ENCODE data around the gene ENSA. TPM values are rescaled to one million over a fixed set of nuclear protein-coding genes. Genes with fewer than 3 reads are reported as not detected.
"Not testable (repeated sequence)": the region's sequence is repeated elsewhere in the genome, so short reads cannot be mapped to it uniquely, and the experiment has no call there.

The ENSA gene
- 98.5 TPM for polyA plus RNA-seq (2013, experiment 1 of 2)
- polyA plus RNA-seq (2013, experiment 2 of 2) = 102 TPM

GRCh38 chr1:150629115-150629928 is at the start of gene ENSA:
TSS of gene ENSA (minus strand) at chr1:150629612. CDS start at chr1:150629470, 142 bp downstream.
- Histone ChIP-seq H3K9me3 (ENCODE audit: control insufficient read depth, low read length) (no peaks in the 10 kb centered on the region), H3K27ac (ENCODE audit: low read depth, low read length, severe bottlenecking) (peak within 1 kb of the TSS; percentile 99), H3K36me3 (ENCODE audit: control insufficient read depth, insufficient read depth, low read length) (peaks cover 39% of the 10 kb centered on the region), H3K4me3 (ENCODE audit: extremely low read depth, insufficient read depth, low read length, poor library complexity, severe bottlenecking) (peak within 1 kb of the TSS; percentile 74), H3K4me1 (ENCODE audit: control insufficient read depth, insufficient read depth, low read length, poor library complexity, severe bottlenecking) (peaks cover 8% of the 10 kb centered on the region)
- WGBS, 2 experiments (ENCODE audit: insufficient coverage in 2 of 2) = 0% methylated on average over 36 to 37 of the region's 49 CpGs

DNA sequence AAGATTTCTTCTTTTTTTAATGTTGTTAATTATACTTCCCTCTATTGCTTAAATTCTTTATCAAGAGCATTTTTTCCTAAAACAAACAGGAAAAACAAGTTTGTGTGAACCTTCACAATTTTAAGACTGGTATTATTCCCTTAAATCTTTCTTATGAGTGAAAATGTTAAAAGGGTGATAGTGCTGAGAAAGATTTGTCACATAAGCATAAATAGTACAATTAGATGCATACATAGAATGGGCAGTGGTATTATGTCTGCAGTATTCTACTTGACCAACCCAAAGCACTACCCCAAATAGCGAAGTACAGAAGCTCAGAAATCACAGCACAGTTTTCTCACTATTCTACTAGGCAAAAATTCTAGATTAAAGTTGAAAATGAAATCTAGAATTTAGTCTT is 49.6 kb upstream of the ENSA start:
- H3K27ac ChIP-seq (ENCODE audit: low read depth, low read length, severe bottlenecking) = no peak overlapping the region
- H3K9me3 ChIP-seq (ENCODE audit: control insufficient read depth, low read length) = no peaks in the 10 kb centered on the region
- H3K36me3 ChIP-seq (ENCODE audit: control insufficient read depth, insufficient read depth, low read length) = peaks cover 4% of the 10 kb centered on the region
- no peaks in the 10 kb centered on the region for H3K4me1 ChIP-seq (ENCODE audit: control insufficient read depth, insufficient read depth, low read length, poor library complexity, severe bottlenecking)
- no peak overlapping the region for H3K4me3 ChIP-seq (ENCODE audit: extremely low read depth, insufficient read depth, low read length, poor library complexity, severe bottlenecking)
- no CpG with 5 or more reads among the region's 1 CpG for WGBS, 2 experiments (ENCODE audit: insufficient coverage in 2 of 2)

DNA sequence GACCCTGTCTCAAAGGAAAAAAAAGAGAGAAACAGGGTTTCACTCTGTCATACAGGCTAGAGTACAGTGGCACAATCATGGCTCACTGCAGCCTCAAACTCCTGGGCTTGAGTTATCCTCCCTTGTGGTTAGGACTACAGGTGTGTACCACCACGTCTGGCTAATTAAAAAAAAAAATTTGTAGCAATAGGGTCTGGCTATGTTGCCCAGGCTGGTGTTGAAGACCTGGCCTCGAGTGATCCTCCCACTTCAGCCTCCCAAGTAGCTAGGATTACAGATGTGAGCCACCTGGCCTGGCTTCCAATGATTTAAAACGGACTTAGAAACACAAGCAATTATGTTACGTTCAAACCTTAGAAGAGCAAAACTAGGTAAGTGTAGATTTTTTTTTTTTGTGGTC is 45.5 kb upstream of the ENSA start:
- 85 to 93% methylated on average over 2 to 4 of the region's 4 CpGs for WGBS, 2 experiments (ENCODE audit: insufficient coverage in 2 of 2)

GRCh38 chr1:150663321-150663720 is 33.9 kb upstream of the ENSA start:
- H3K36me3 ChIP-seq (ENCODE audit: control insufficient read depth, insufficient read depth, low read length) = peaks cover 26% of the 10 kb centered on the region

More for the DNA sequence above, 45.5 kb upstream of the ENSA start:
- H3K4me1 ChIP-seq (ENCODE audit: control insufficient read depth, insufficient read depth, low read length, poor library complexity, severe bottlenecking) = no peaks in the 10 kb centered on the region
- peaks cover 14% of the 10 kb centered on the region for H3K36me3 ChIP-seq (ENCODE audit: control insufficient read depth, insufficient read depth, low read length)
- no peak overlapping the region for H3K4me3 ChIP-seq (ENCODE audit: extremely low read depth, insufficient read depth, low read length, poor library complexity, severe bottlenecking)
- H3K9me3 ChIP-seq (ENCODE audit: control insufficient read depth, low read length) = no peaks in the 10 kb centered on the region
- H3K27ac ChIP-seq (ENCODE audit: low read depth, low read length, severe bottlenecking) = no peak overlapping the region

GRCh38 chr1:150662811-150663210 is 33.4 kb upstream of the ENSA start:
- H3K4me1 ChIP-seq (ENCODE audit: control insufficient read depth, insufficient read depth, low read length, poor library complexity, severe bottlenecking) = no peaks in the 10 kb centered on the region
- peaks cover 26% of the 10 kb centered on the region for H3K36me3 ChIP-seq (ENCODE audit: control insufficient read depth, insufficient read depth, low read length)
- H3K27ac ChIP-seq (ENCODE audit: low read depth, low read length, severe bottlenecking) = no peak overlapping the region
- H3K4me3 ChIP-seq (ENCODE audit: extremely low read depth, insufficient read depth, low read length, poor library complexity, severe bottlenecking) = no peak overlapping the region
- H3K9me3 ChIP-seq (ENCODE audit: control insufficient read depth, low read length) = no peaks in the 10 kb centered on the region
- 88 to 97% methylated on average over 9 of the region's 9 CpGs for WGBS, 2 experiments (ENCODE audit: insufficient coverage in 2 of 2)

More at GRCh38 chr1:150663321-150663720, 33.9 kb upstream of the ENSA start:
- no peaks in the 10 kb centered on the region for H3K4me1 ChIP-seq (ENCODE audit: control insufficient read depth, insufficient read depth, low read length, poor library complexity, severe bottlenecking)
- H3K27ac ChIP-seq (ENCODE audit: low read depth, low read length, severe bottlenecking) = no peak overlapping the region
- 96 to 97% methylated on average over 6 of the region's 7 CpGs for WGBS, 2 experiments (ENCODE audit: insufficient coverage in 2 of 2)
- H3K4me3 ChIP-seq (ENCODE audit: extremely low read depth, insufficient read depth, low read length, poor library complexity, severe bottlenecking) = no peak overlapping the region
- H3K9me3 ChIP-seq (ENCODE audit: control insufficient read depth, low read length) = no peaks in the 10 kb centered on the region

GRCh38 chr1:150661156-150661555 is 31.7 kb upstream of the ENSA start:
- no CpG with 5 or more reads among the region's 5 CpGs for WGBS, 2 experiments (ENCODE audit: insufficient coverage in 2 of 2)
- H3K27ac ChIP-seq (ENCODE audit: low read depth, low read length, severe bottlenecking) = no peak overlapping the region
- H3K4me3 ChIP-seq (ENCODE audit: extremely low read depth, insufficient read depth, low read length, poor library complexity, severe bottlenecking) = no peak overlapping the region
- peaks cover 26% of the 10 kb centered on the region for H3K36me3 ChIP-seq (ENCODE audit: control insufficient read depth, insufficient read depth, low read length)
- no peaks in the 10 kb centered on the region for H3K4me1 ChIP-seq (ENCODE audit: control insufficient read depth, insufficient read depth, low read length, poor library complexity, severe bottlenecking)
- H3K9me3 ChIP-seq (ENCODE audit: control insufficient read depth, low read length) = no peaks in the 10 kb centered on the region

DNA sequence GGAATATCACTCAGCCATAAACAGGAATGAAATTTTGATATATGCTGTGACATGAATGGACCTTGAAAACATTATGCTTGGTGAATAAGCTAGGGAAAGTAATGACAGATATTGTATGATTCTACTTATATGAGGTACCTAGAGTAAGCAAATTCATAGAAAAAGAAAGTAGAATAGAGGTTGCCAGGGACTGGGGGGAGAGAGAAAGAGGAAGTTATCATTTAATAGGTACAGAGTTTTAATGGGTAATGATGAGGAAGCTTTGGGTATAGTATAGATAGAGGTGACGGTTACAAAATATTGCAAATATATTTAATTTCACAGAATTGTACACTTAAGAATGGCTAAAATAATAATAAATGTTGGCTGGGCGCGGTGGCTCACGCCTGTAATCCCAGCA is 31.2 kb upstream of the ENSA start:
- no peaks in the 10 kb centered on the region for H3K4me1 ChIP-seq (ENCODE audit: control insufficient read depth, insufficient read depth, low read length, poor library complexity, severe bottlenecking)
- H3K27ac ChIP-seq (ENCODE audit: low read depth, low read length, severe bottlenecking) = no peak overlapping the region
- H3K36me3 ChIP-seq (ENCODE audit: control insufficient read depth, insufficient read depth, low read length) = peaks cover 26% of the 10 kb centered on the region
- 100% methylated on average over 3 of the region's 4 CpGs; no CpG with 5 or more reads in 1 of the 2 experiments for WGBS, 2 experiments (ENCODE audit: insufficient coverage in 2 of 2)
- H3K4me3 ChIP-seq (ENCODE audit: extremely low read depth, insufficient read depth, low read length, poor library complexity, severe bottlenecking) = no peak overlapping the region
- H3K9me3 ChIP-seq (ENCODE audit: control insufficient read depth, low read length) = no peaks in the 10 kb centered on the region

DNA sequence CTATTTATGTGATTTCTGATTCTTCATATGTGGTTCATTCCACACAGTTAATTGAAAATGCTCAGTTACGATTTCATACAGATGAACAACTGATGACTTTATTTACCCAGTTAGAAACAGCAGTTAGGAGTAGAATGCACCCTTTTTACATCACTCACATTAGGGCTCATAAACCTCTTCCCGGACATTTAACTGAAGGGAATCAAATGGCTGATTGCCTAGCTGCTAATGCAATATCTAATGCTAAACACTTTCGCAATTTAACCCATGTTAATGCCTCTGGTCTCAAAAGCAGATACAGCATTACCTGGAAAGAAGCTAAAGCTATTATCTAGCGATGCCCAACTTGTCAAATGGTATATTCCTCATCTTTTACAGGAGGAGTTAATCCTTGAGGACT is 27.7 kb upstream of the ENSA start:
- H3K4me1 ChIP-seq (ENCODE audit: control insufficient read depth, insufficient read depth, low read length, poor library complexity, severe bottlenecking); H3K9me3 ChIP-seq (ENCODE audit: control insufficient read depth, low read length); H3K27ac ChIP-seq (ENCODE audit: low read depth, low read length, severe bottlenecking); H3K4me3 ChIP-seq (ENCODE audit: extremely low read depth, insufficient read depth, low read length, poor library complexity, severe bottlenecking): not testable (repeated sequence)
- peaks cover 21% of the 10 kb centered on the region for H3K36me3 ChIP-seq (ENCODE audit: control insufficient read depth, insufficient read depth, low read length)
- WGBS, 2 experiments (ENCODE audit: insufficient coverage in 2 of 2) = 89 to 94% methylated on average over 3 of the region's 4 CpGs

DNA sequence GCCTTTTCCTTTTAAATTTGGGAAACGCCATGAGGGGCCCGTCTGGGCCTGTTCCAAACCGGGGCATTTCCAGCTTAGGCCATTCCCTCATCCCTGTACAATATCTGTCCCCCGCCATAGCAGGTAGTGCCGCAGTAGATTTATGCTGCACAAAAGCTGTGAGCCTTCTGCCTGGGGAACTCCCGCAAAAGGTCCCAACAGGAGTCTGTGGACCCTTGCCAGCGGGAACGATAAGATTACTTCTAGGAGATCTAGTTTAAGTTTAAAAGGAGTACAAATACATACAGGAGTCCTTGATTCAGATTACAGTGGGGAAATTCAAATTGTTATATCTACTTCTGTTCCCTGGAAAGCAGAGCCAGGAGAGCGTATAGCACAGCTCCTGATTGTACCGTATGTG is 25.2 kb upstream of the ENSA start:
- H3K4me3 ChIP-seq (ENCODE audit: extremely low read depth, insufficient read depth, low read length, poor library complexity, severe bottlenecking); H3K9me3 ChIP-seq (ENCODE audit: control insufficient read depth, low read length); H3K27ac ChIP-seq (ENCODE audit: low read depth, low read length, severe bottlenecking); H3K4me1 ChIP-seq (ENCODE audit: control insufficient read depth, insufficient read depth, low read length, poor library complexity, severe bottlenecking): not testable (repeated sequence)
- WGBS, 2 experiments (ENCODE audit: insufficient coverage in 2 of 2) = 90 to 94% methylated on average over 8 to 9 of the region's 10 CpGs
- peaks cover 10% of the 10 kb centered on the region for H3K36me3 ChIP-seq (ENCODE audit: control insufficient read depth, insufficient read depth, low read length)

DNA sequence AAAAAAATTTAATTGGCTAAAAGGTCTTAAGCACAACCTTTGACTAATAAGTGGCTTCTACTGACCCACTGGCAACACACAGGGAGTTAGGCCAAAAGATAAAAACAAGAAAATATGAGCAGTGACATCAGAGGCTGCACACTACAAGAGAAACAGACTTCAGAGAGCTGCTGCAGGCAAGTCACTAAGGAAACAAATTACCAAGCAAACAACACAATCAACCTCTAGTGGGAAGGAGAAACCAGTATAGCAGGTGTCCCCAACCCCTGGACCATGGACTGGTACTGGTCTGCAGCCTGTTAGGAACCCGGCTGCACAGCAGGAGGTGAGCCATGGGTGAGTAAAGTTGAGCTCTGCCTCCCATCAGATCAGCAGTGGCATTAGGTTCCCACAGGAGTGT is 20.8 kb upstream of the ENSA start:
- Histone ChIP-seq H3K4me1 (ENCODE audit: control insufficient read depth, insufficient read depth, low read length, poor library complexity, severe bottlenecking) (no peaks in the 10 kb centered on the region), H3K36me3 (ENCODE audit: control insufficient read depth, insufficient read depth, low read length) (peaks cover 17% of the 10 kb centered on the region), H3K9me3 (ENCODE audit: control insufficient read depth, low read length) (no peaks in the 10 kb centered on the region), H3K27ac (ENCODE audit: low read depth, low read length, severe bottlenecking) (no peak overlapping the region), H3K4me3 (ENCODE audit: extremely low read depth, insufficient read depth, low read length, poor library complexity, severe bottlenecking) (no peak overlapping the region)
- WGBS, 2 experiments (ENCODE audit: insufficient coverage in 2 of 2) = 67 to 100% methylated on average over 1 of the region's 1 CpG

- no peaks in the 10 kb centered on the region for H3K9me3 ChIP-seq (ENCODE audit: control insufficient read depth, low read length)
- H3K4me1 ChIP-seq (ENCODE audit: control insufficient read depth, insufficient read depth, low read length, poor library complexity, severe bottlenecking) = no peaks in the 10 kb centered on the region
- H3K27ac ChIP-seq (ENCODE audit: low read depth, low read length, severe bottlenecking) = no peak overlapping the region
- 82 to 94% methylated on average over 3 to 4 of the region's 5 CpGs for WGBS, 2 experiments (ENCODE audit: insufficient coverage in 2 of 2)
- H3K4me3 ChIP-seq (ENCODE audit: extremely low read depth, insufficient read depth, low read length, poor library complexity, severe bottlenecking) = no peak overlapping the region
- peaks cover 17% of the 10 kb centered on the region for H3K36me3 ChIP-seq (ENCODE audit: control insufficient read depth, insufficient read depth, low read length)
Measured at GRCh38 chr1:150649441-150650075, 20.1 kb upstream of the ENSA start.
